Suprapubic skin (tissue), 4 donors: Measurements from ENCODE around the gene C11orf91. TPM values are rescaled to one million over a fixed set of nuclear protein-coding genes. Genes with fewer than 3 reads are reported as not detected.

Source experiments
- DNase-seq, 2 donors: peaks; one replicate each; pipeline ENCODE4 v3.0.0-alpha.2; 2019; ENCODE audit warnings: low spot score in 2 of 2
- H3K27ac ChIP-seq: fragments of 200-600 bp; sonication (generic); one replicate; pipeline ENCODE4 v1.5.1; 2019
- H3K27me3 ChIP-seq: fragments of 200-600 bp; sonication (generic); one replicate; pipeline ENCODE4 v1.5.1; 2019
- H3K36me3 ChIP-seq: fragments of 200-600 bp; sonication (generic); one replicate; pipeline ENCODE4 v1.5.1; 2019
- H3K4me1 ChIP-seq: fragments of 200-600 bp; sonication (generic); one replicate; pipeline ENCODE4 v1.5.1; 2019
- H3K4me3 ChIP-seq: fragments of 200-600 bp; sonication (generic); one replicate; pipeline ENCODE4 v1.5.1; 2019; ENCODE audit warnings: mild to moderate bottlenecking
- H3K9me3 ChIP-seq: fragments of 200-600 bp; sonication (generic); one replicate; pipeline ENCODE4 v1.5.1; 2019
- EP300 ChIP-seq: sonication (generic); formaldehyde crosslinking; IDR thresholded peaks from one replicate; pipeline ENCODE4 v1.6.1; 2017; ENCODE audit warnings: antibody characterized with exemption
- POLR2A ChIP-seq, 2 donors: fragments of 450-650 bp; IDR thresholded peaks; one replicate each; pipeline ENCODE4 v1.6.1; 2017; ENCODE audit warnings: antibody characterized with exemption in 2 of 2, mild to moderate bottlenecking in 2 of 2, moderate library complexity in 2 of 2
- POLR2AphosphoS5 ChIP-seq, 3 donors: sonication (generic); formaldehyde crosslinking; IDR thresholded peaks; one replicate each; pipeline ENCODE4 v1.6.1; 2017; ENCODE audit warnings: antibody characterized with exemption in 3 of 3
- WGBS: methylation state at CpG from one replicate; pipeline ENCODE4 v1.1.5; 2018; 5-methylcytosine and 5-hydroxymethylcytosine counted together
- total RNA-seq, 4 donors: library from RNA; depleted of rRNA; stranded (reverse); fragments of >200 nt; gene quantifications; one replicate each; pipeline ENCODE4 v1.1.0, GENCODE V29; 2016
- TF ChIP-seq, protein P1 (sequence below), 2 donors: fragments of 200-600 bp in 1 of 2; fragments of 450-650 bp in 1 of 2; sonication (generic) in 1 of 2; IDR thresholded peaks; one replicate each; pipeline ENCODE4 v1.5.1; 2016 to 2019; ENCODE audit warnings: antibody characterized with exemption in 2 of 2, mild to moderate bottlenecking in 1 of 2, moderate library complexity in 1 of 2

The C11orf91 gene
- total RNA-seq, 4 donors from 2014 or later = not detected

DNA sequence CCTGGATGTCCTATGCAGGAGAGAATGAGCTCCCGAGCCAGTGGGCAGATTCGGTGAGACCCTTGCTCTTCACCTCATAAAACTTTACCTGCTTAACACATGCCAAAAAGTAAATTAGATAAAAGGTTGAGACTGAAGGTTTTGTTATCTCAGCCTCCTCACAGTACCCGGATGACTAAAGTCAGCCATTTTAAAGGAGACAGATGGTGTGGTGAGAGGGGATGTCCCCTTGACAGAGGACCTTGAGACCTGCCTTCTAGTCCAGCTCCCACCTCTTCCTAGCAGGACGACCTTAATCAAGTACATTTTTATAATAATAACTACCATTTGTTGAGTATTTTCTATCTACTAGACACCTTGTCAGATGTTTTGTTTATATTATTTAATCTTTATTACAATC is 39.7 kb downstream of the C11orf91 start:
- Histone ChIP-seq H3K27ac (no peak overlapping the region), H3K4me1 (peaks cover 13% of the 10 kb centered on the region), H3K4me3 (no peak overlapping the region), H3K27me3 (no peaks in the 10 kb centered on the region), H3K9me3 (no peaks in the 10 kb centered on the region), H3K36me3 (no peaks in the 10 kb centered on the region)
- TF ChIP-seq, protein P1, sequence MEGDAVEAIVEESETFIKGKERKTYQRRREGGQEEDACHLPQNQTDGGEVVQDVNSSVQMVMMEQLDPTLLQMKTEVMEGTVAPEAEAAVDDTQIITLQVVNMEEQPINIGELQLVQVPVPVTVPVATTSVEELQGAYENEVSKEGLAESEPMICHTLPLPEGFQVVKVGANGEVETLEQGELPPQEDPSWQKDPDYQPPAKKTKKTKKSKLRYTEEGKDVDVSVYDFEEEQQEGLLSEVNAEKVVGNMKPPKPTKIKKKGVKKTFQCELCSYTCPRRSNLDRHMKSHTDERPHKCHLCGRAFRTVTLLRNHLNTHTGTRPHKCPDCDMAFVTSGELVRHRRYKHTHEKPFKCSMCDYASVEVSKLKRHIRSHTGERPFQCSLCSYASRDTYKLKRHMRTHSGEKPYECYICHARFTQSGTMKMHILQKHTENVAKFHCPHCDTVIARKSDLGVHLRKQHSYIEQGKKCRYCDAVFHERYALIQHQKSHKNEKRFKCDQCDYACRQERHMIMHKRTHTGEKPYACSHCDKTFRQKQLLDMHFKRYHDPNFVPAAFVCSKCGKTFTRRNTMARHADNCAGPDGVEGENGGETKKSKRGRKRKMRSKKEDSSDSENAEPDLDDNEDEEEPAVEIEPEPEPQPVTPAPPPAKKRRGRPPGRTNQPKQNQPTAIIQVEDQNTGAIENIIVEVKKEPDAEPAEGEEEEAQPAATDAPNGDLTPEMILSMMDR (IDR thresholded peaks at IDR 0.05) = no peak
- no peak for TF ChIP-seq POLR2AphosphoS5 (IDR thresholded peaks at IDR 0.05)
- no peak for TF ChIP-seq EP300
- TF ChIP-seq POLR2A (IDR thresholded peaks at IDR 0.05) = no peak
- no peak for DNase-seq
- WGBS = 94% methylated on average over 4 of the region's 4 CpGs

DNA sequence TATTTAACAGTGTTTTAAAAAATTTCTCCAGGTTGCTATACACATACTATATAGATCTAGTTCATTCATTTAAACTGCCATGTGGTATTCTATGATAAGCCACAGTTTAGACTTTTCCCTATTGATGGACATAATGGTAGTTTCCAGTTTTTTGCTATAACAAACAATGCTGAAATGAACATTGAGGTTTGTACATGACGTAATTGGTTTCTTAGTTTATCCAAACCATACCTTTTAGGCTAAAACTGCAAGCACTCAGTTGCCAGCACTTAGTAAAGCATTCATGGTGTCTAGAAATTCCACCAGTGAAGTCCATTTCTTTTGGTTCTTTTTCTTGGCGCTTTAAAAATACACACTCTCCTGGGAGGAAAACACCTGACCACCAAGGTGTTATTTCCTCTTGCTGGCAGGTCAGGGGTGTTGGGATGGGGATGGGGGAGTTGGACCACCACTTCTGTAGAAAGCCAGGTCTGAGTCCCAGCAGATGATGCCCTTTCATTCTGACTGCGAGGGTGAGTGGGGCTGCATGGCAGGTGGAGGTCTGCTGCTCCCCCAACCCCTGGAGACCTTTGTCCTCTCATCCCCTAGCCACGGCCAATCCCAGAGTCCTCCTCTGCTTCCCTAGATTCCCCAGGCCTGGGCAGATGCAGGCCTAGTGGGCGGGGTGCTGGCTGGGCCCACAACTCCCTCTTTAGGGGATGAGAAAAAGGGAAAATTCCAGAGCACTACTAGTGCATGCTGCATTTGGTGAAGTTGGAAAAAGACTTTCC is 41.1 kb downstream of the C11orf91 start:
- Histone ChIP-seq H3K4me1 (peaks cover 5% of the 10 kb centered on the region), H3K36me3 (no peaks in the 10 kb centered on the region), H3K27ac (no peak overlapping the region), H3K9me3 (no peaks in the 10 kb centered on the region), H3K4me3 (no peak overlapping the region), H3K27me3 (no peaks in the 10 kb centered on the region)
- TF ChIP-seq POLR2AphosphoS5 (IDR thresholded peaks at IDR 0.05) (no peak), EP300 (no peak), POLR2A (IDR thresholded peaks at IDR 0.05) (no peak)
- TF ChIP-seq, protein P1 (IDR thresholded peaks at IDR 0.05) = no peak
- 93% methylated on average over 5 of the region's 5 CpGs for WGBS
- no peak for DNase-seq

DNA sequence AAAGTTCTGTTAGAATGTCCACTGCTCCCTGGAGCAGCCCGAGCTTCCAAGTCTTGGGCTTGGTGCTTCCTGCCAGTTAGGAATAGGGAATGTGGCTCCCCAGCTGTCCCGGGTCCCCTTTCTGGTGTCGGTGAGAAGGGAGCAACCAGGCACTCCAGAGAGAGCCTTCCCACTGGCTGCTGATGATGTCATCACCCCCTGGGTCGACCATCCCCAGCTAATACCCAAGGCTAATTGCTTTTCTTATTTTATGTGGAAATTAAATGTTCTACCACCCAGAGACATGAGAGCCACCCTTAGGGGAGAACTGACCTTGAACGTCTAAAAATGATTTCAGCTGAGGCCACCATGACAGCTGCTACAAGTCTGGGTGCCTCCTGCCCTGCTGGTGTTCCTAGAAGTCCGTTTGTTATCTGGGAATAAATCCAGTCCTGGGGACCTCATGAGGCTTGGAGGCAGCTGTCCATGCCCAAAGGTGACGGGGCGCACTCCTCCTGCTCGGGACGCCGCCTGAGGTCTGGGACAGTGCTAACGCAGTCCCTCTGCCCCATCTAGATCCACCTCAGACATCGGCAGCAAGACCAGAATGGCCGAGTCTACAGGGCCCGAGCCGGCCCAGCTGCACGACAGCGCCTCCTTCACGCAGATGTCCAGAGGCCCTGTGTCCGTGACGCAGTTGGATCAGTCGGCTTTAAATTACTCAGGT is 42.3 kb downstream of the C11orf91 start:
- H3K9me3 ChIP-seq = no peaks in the 10 kb centered on the region
- 85% methylated on average over 15 of the region's 22 CpGs for WGBS

DNA sequence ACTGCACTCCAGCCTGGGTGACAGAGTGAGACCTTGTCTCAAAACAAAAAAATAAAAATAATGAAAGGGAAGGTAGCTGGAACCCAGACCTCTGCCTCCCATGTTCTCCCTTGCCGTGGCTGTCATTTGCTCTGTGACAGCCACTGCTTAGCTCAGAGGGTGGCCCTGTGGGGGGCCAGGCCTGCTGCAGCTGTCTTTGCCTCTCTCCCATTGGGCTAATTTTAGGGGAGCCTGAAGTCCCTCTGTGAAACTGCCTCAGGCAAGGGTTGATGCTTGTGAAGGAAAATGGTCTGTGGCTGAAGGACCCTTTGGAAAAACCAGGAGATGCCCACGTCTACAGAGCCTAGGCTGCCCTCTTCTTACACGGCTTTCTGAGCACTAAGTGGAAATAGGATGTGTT is 42.9 kb downstream of the C11orf91 start:
- no peaks in the 10 kb centered on the region for H3K9me3 ChIP-seq
- no peaks in the 10 kb centered on the region for H3K27me3 ChIP-seq
- TF ChIP-seq POLR2AphosphoS5 (IDR thresholded peaks at IDR 0.05) (no peak), POLR2A (IDR thresholded peaks at IDR 0.05) (no peak), EP300 (no peak)
- TF ChIP-seq, protein P1 (IDR thresholded peaks at IDR 0.05) = no peak
- no peak overlapping the region for H3K27ac ChIP-seq
- H3K4me1 ChIP-seq = peaks cover 5% of the 10 kb centered on the region
- H3K4me3 ChIP-seq = no peak overlapping the region
- H3K36me3 ChIP-seq = no peaks in the 10 kb centered on the region
- WGBS = 91% methylated on average over 3 of the region's 3 CpGs
- no peak for DNase-seq

More for the DNA sequence above, 42.3 kb downstream of the C11orf91 start:
- DNase-seq = no peak
- no peak overlapping the region for H3K4me3 ChIP-seq
- no peak for TF ChIP-seq POLR2A (IDR thresholded peaks at IDR 0.05)
- no peak for TF ChIP-seq EP300
- TF ChIP-seq, protein P1 (IDR thresholded peaks at IDR 0.05) = no peak
- no peak for TF ChIP-seq POLR2AphosphoS5 (IDR thresholded peaks at IDR 0.05)
- H3K27ac ChIP-seq = no peak overlapping the region
- no peaks in the 10 kb centered on the region for H3K36me3 ChIP-seq
- no peaks in the 10 kb centered on the region for H3K27me3 ChIP-seq
- H3K4me1 ChIP-seq = peaks cover 5% of the 10 kb centered on the region

DNA sequence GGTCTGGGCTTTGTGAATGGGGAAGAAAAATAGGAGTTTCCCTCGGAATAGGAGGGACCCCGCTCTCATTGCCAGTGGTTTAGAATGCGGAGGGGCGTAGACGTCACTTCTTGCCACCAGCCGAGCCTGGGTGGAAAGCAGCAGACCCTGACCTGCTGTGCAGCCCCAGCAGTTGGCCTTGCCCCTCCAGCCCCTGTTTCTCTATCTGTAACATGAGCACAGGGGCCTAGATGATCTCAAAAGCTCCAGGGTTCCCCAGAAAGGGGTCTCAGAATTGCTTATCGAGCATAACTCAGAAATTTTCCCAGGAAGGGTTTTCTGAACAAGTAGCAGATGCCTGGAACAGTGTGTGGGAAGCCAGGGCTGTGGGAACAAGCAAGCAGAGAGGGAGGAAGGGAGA is 43.9 kb downstream of the C11orf91 start:
- H3K27ac ChIP-seq = no peak overlapping the region
- DNase-seq = no peak
- H3K36me3 ChIP-seq = no peaks in the 10 kb centered on the region
- H3K27me3 ChIP-seq = no peaks in the 10 kb centered on the region
- 88% methylated on average over 6 of the region's 7 CpGs for WGBS
- TF ChIP-seq POLR2AphosphoS5 (IDR thresholded peaks at IDR 0.05) (no peak), EP300 (no peak), POLR2A (IDR thresholded peaks at IDR 0.05) (no peak)
- TF ChIP-seq, protein P1 (IDR thresholded peaks at IDR 0.05) = no peak
- no peak overlapping the region for H3K4me3 ChIP-seq
- H3K9me3 ChIP-seq = no peaks in the 10 kb centered on the region
- peaks cover 5% of the 10 kb centered on the region for H3K4me1 ChIP-seq
